Fibroblast of lung (primary cell): ENCODE measurements around the gene SEC61B. TPM values are rescaled to one million over a fixed set of nuclear protein-coding genes. Genes with fewer than 3 reads are reported as not detected.

ENCODE experiments used
- DNase-seq, 2 donors: peaks; one replicate each; pipeline versions ENCODE4 v3.0.0 to v3.0.0-alpha.2; 2010; ENCODE audit warnings: low read depth in 2 of 2
- H2AFZ ChIP-seq: 2 replicates; pipeline ENCODE4 v1.5.1; 2012; ENCODE audit warnings: low read length, control low read depth, inconsistent platforms
- H3K27ac ChIP-seq: 2 replicates; pipeline ENCODE4 v1.5.1; 2011; ENCODE audit warnings: low read length, control low read depth; ENCODE audit not compliant: insufficient read depth
- H3K27me3 ChIP-seq: 2 replicates; pipeline ENCODE4 v1.5.1; 2011; ENCODE audit warnings: mild to moderate bottlenecking, low read length; ENCODE audit not compliant: control insufficient read depth, insufficient read depth
- H3K36me3 ChIP-seq: 2 replicates; pipeline ENCODE4 v1.5.1; 2011; ENCODE audit warnings: low read length; ENCODE audit not compliant: control insufficient read depth, insufficient read depth
- H3K4me1 ChIP-seq: 2 replicates; pipeline ENCODE4 v1.5.1; 2011; ENCODE audit warnings: low read length; ENCODE audit not compliant: control insufficient read depth, insufficient read depth; ENCODE audit errors: extremely low read depth
- H3K4me2 ChIP-seq: 2 replicates; pipeline ENCODE4 v1.5.1; 2011; ENCODE audit warnings: low read length, control low read depth; ENCODE audit not compliant: insufficient read depth; ENCODE audit errors: extremely low read depth
- H3K4me3 ChIP-seq, 4 experiments: fragments of 200-600 bp in 1 of 4; sonication (generic) in 1 of 4; replicated peaks in 1 of 4; 2 replicates each; pipeline ENCODE4 v1.5.1; 2011 to 2016; ENCODE audit warnings: low read length in 4 of 4, low read depth in 3 of 4, mild to moderate bottlenecking in 3 of 4, control low read depth in 2 of 4, inconsistent platforms in 1 of 4, mixed read lengths in 1 of 4; ENCODE audit not compliant: insufficient read depth in 1 of 4; ENCODE audit errors: control extremely low read depth in 1 of 4
- H3K79me2 ChIP-seq: 2 replicates; pipeline ENCODE4 v1.5.1; 2012; ENCODE audit warnings: mild to moderate bottlenecking, low read length, inconsistent platforms; ENCODE audit not compliant: control insufficient read depth, insufficient read depth
- H3K9ac ChIP-seq: 2 replicates; pipeline ENCODE4 v1.5.1; 2011; ENCODE audit warnings: mild to moderate bottlenecking, low read length, control low read depth; ENCODE audit not compliant: insufficient read depth
- H3K9me3 ChIP-seq: 2 replicates; pipeline ENCODE4 v1.5.1; 2012; ENCODE audit warnings: low read depth, low read length; ENCODE audit not compliant: control insufficient read depth, insufficient read depth
- H4K20me1 ChIP-seq: 2 replicates; pipeline ENCODE4 v1.5.1; 2011; ENCODE audit warnings: low read length; ENCODE audit not compliant: control insufficient read depth, insufficient read depth; ENCODE audit errors: extremely low read depth
- CTCF ChIP-seq, 2 donors: IDR thresholded peaks in 1 of 2; conservative IDR thresholded peaks in 1 of 2; 1 replicate in 1 of 2; 2 replicates in 1 of 2; pipeline ENCODE4 v1.5.1; 2011 to 2012; ENCODE audit warnings: low read length in 2 of 2, control low read depth in 1 of 2, inconsistent platforms in 1 of 2, low read depth in 1 of 2, mild to moderate bottlenecking in 1 of 2
- EZH2 ChIP-seq: IDR thresholded peaks from 2 replicates; pipeline ENCODE4 v1.5.1; 2012; ENCODE audit warnings: low read length, control low read depth, mild to moderate bottlenecking; ENCODE audit errors: missing control alignments
- polyA plus RNA-seq, 2 donors: library from polyadenylated mRNA; depleted of rRNA in 1 of 2; stranded (reverse) in 1 of 2; unstranded in 1 of 2; fragments of >200 nt; gene quantifications; 2 replicates each; pipeline ENCODE4 v1.2.1, GENCODE V29; 2011 to 2012; ENCODE audit warnings: missing spikeins in 1 of 2
- total RNA-seq: library from RNA; depleted of rRNA; stranded (reverse); fragments of >200 nt; gene quantifications from 2 replicates; pipeline ENCODE4 v1.2.1, GENCODE V29; 2014

The SEC61B gene
- total and polyA plus RNA-seq, 2 donors (not counting 1 experiment from before 2014, with no cell fraction given) = 58.8 to 213 TPM

GRCh38 chr9:99264070-99264680 is 42.1 kb downstream of the SEC61B start:
- Histone ChIP-seq H4K20me1 (no peaks in the 10 kb centered on the region), H3K9ac (no peak overlapping the region), H3K27ac (no peak overlapping the region), H3K36me3 (no peaks in the 10 kb centered on the region), H3K79me2 (no peaks in the 10 kb centered on the region), H3K9me3 (no peaks in the 10 kb centered on the region), H2AFZ (no peak overlapping the region), H3K4me1 (peaks cover 15% of the 10 kb centered on the region), H3K27me3 (no peaks in the 10 kb centered on the region), H3K4me2 (no peak overlapping the region), H3K4me3 (no peak overlapping the region)
- peak in 1 of 2 donors; percentile 17 for DNase-seq
- TF ChIP-seq EZH2 = no peak
- peak; percentile 19 to 36 for TF ChIP-seq CTCF (conservative IDR thresholded peaks at IDR 0.05 in 1 of 2, IDR thresholded peaks at IDR 0.05 in 1 of 2; ENCODE audit: low read depth in 1 of 2, low read length in 2 of 2)

- Histone ChIP-seq H3K4me2 (no peak overlapping the region), H2AFZ (no peak overlapping the region), H3K9me3 (no peaks in the 10 kb centered on the region), H4K20me1 (no peaks in the 10 kb centered on the region), H3K27ac (no peak overlapping the region), H3K4me3 (no peak overlapping the region), H3K36me3 (no peaks in the 10 kb centered on the region), H3K79me2 (no peaks in the 10 kb centered on the region), H3K27me3 (no peaks in the 10 kb centered on the region), H3K4me1 (peaks cover 9% of the 10 kb centered on the region), H3K9ac (no peak overlapping the region)
- no peak for TF ChIP-seq CTCF (conservative IDR thresholded peaks at IDR 0.05 in 1 of 2, IDR thresholded peaks at IDR 0.05 in 1 of 2; ENCODE audit: low read depth in 1 of 2, low read length in 2 of 2)
- no peak for TF ChIP-seq EZH2
- no peak for DNase-seq
Measured at GRCh38 chr9:99265691-99266090, 43.6 kb downstream of the SEC61B start.

- Histone ChIP-seq H3K9ac (no peak overlapping the region), H3K79me2 (no peaks in the 10 kb centered on the region), H3K4me1 (peaks cover 9% of the 10 kb centered on the region), H3K4me3 (peak overlapping the region in 1 of 4 experiments; percentile 12), H4K20me1 (no peaks in the 10 kb centered on the region), H3K36me3 (no peaks in the 10 kb centered on the region), H3K27ac (no peak overlapping the region), H3K27me3 (no peaks in the 10 kb centered on the region), H3K4me2 (peak overlapping the region; percentile 37), H2AFZ (peak overlapping the region; percentile 34), H3K9me3 (no peaks in the 10 kb centered on the region)
- peak; percentile 92 to 96 for TF ChIP-seq CTCF (conservative IDR thresholded peaks at IDR 0.05 in 1 of 2, IDR thresholded peaks at IDR 0.05 in 1 of 2; ENCODE audit: low read depth in 1 of 2, low read length in 2 of 2)
- TF ChIP-seq EZH2 = no peak
- peak; percentile 71 to 74 for DNase-seq
Measured at GRCh38 chr9:99266255-99267023, 44.4 kb downstream of the SEC61B start.
